GM12873 (cell line): ENCODE results near the gene ADGRG2.

ENCODE experiments used
- TF ChIP-seq, protein P1 (sequence below): IDR thresholded peaks from 2 replicates; pipeline ENCODE4 v1.5.1; 2012; ENCODE audit warnings: low read depth, mild to moderate bottlenecking, moderate library complexity, low read length, control low read depth; ENCODE audit not compliant: insufficient read depth; ENCODE audit errors: missing control alignments

The ADGRG2 gene

GRCh38 chrX:19130628-19131027 lies 8.4 kb upstream of the ADGRG2 start:
- TF ChIP-seq, protein P1, sequence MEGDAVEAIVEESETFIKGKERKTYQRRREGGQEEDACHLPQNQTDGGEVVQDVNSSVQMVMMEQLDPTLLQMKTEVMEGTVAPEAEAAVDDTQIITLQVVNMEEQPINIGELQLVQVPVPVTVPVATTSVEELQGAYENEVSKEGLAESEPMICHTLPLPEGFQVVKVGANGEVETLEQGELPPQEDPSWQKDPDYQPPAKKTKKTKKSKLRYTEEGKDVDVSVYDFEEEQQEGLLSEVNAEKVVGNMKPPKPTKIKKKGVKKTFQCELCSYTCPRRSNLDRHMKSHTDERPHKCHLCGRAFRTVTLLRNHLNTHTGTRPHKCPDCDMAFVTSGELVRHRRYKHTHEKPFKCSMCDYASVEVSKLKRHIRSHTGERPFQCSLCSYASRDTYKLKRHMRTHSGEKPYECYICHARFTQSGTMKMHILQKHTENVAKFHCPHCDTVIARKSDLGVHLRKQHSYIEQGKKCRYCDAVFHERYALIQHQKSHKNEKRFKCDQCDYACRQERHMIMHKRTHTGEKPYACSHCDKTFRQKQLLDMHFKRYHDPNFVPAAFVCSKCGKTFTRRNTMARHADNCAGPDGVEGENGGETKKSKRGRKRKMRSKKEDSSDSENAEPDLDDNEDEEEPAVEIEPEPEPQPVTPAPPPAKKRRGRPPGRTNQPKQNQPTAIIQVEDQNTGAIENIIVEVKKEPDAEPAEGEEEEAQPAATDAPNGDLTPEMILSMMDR: no peak

DNA sequence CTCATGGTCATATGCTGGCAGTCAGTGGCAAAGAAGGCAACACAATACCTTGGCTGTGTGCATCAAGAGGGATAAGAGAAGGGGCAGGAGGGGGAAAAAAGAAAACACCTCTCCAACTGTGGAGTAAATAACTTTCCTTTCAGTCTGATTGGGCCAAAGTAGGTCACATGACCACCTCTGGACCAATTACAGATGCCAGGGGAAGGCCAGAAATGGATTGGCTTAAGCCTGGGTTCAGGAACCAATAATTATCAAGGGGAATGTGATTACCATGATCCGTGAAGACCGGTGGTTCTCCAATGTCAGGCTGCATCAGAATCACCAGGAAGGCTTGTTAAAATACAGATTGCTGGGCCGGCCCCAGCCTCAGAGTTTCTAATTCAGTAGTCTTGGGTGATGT lies 7.4 kb upstream of the ADGRG2 start:
- TF ChIP-seq, protein P1: no peak

DNA sequence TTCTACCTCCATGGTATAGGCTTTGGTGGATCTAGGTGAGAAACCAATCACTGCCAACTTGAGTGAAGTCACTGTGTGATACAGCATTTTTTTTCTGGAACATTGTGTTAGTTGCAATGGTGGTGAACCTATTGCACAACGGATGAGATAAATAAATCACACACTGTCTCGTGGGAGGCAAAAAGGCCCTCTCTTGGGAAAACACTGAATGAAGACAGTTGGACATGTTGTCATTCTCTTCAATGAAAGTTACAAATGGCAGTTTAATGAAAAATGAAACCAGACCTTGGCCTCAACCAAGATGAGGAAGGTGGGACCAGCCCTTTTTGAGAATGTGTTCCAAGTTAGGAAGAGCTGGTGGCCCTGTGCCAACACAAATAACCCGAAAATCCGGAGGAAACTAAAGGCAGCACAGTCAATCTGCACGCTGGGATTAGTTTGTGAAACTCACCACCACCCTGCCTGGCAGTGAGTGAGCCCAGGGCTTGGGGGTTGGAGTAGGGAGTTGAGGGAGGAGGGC lies 5.4 kb upstream of the ADGRG2 start:
- TF ChIP-seq, protein P1: no peak

DNA sequence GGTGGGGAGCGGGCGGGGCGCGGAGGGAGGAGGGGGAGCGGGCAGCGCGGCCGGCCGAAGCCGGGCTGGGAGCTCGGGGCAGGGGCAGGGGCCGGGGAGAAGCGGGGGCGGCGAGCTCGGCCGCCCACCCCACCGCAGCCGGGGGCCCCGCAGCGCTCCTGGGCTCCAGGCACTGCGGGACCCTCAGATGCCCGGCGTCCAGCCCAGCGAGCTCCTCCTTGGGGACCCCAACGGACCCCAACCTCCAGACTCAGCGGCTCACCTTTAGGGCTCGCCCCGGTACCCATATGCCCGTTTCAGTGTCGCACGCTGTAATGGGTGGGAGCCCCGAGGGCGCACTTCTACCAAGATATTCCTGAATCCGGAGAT lies 357 bp upstream of the ADGRG2 start:
- TF ChIP-seq, protein P1: no peak

DNA sequence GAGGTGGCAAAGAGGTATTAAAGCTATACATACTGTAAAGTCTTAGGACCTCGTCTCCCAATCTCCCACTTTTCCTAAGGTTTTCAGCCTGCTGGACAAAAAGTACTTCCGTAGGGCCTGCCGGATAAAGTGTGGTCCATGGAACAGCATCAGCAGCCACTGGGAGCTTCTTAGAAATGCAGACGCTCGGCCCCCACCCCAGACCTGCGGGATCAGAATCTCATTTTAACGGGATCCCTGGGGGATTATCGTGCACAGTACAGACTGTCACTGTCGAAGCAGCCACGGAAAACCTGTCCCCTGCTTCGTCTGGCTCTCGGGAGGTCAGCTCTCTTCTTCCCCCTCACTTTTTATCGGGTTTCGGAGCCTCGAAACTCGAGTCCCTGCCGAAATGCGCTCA lies 802 bp downstream of the ADGRG2 start:
- TF ChIP-seq, protein P1: no peak

GRCh38 chrX:19110642-19111041 lies 11.6 kb downstream of the ADGRG2 start:
- TF ChIP-seq, protein P1: no peak

- TF ChIP-seq, protein P1: no peak
Observed at GRCh38 chrX:19107035-19107434, 15.2 kb downstream of the ADGRG2 start.

DNA sequence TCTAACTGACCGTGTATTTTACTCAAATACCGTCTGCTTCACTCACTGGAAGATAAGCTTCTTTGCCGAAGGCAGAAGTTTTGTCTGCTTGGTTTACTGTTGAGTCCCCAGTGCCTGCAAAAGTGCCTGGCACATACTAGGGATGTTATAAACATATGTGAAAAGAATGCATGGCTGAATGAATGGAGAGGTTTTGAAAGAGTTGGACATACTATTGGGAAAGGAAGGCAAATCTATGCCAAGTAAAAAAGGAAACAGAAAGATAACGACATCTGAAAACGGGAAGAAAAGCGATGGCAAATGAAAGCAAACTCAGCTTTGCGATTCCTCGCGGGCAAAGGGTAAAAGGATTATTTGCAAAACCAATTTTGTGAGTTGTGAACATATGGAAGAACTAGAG lies 21.7 kb downstream of the ADGRG2 start:
- TF ChIP-seq, protein P1: no peak
